Measurements from ENCODE around the gene PATZ1.

The PATZ1 gene

GRCh38 chr22:31295831-31296657, 50.1 kb downstream of the PATZ1 start:
- TF ChIP-seq, protein P1, sequence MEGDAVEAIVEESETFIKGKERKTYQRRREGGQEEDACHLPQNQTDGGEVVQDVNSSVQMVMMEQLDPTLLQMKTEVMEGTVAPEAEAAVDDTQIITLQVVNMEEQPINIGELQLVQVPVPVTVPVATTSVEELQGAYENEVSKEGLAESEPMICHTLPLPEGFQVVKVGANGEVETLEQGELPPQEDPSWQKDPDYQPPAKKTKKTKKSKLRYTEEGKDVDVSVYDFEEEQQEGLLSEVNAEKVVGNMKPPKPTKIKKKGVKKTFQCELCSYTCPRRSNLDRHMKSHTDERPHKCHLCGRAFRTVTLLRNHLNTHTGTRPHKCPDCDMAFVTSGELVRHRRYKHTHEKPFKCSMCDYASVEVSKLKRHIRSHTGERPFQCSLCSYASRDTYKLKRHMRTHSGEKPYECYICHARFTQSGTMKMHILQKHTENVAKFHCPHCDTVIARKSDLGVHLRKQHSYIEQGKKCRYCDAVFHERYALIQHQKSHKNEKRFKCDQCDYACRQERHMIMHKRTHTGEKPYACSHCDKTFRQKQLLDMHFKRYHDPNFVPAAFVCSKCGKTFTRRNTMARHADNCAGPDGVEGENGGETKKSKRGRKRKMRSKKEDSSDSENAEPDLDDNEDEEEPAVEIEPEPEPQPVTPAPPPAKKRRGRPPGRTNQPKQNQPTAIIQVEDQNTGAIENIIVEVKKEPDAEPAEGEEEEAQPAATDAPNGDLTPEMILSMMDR (conservative IDR thresholded peaks at IDR 0.05; ENCODE audit: control insufficient read depth, insufficient read depth, low read depth, low read length), result no peak
- H3K4me3 ChIP-seq (ENCODE audit: control insufficient read depth, low read depth, low read length), result no peak overlapping the region
- DNase-seq (ENCODE audit: low read depth), result peak; percentile 81

- TF ChIP-seq, protein P1 (conservative IDR thresholded peaks at IDR 0.05; ENCODE audit: control insufficient read depth, insufficient read depth, low read depth, low read length), result no peak
- no peak overlapping the region for H3K4me3 ChIP-seq (ENCODE audit: control insufficient read depth, low read depth, low read length)
- no peak for DNase-seq (ENCODE audit: low read depth)
Observed at GRCh38 chr22:31295360-31295759, 50.8 kb downstream of the PATZ1 start.

DNA sequence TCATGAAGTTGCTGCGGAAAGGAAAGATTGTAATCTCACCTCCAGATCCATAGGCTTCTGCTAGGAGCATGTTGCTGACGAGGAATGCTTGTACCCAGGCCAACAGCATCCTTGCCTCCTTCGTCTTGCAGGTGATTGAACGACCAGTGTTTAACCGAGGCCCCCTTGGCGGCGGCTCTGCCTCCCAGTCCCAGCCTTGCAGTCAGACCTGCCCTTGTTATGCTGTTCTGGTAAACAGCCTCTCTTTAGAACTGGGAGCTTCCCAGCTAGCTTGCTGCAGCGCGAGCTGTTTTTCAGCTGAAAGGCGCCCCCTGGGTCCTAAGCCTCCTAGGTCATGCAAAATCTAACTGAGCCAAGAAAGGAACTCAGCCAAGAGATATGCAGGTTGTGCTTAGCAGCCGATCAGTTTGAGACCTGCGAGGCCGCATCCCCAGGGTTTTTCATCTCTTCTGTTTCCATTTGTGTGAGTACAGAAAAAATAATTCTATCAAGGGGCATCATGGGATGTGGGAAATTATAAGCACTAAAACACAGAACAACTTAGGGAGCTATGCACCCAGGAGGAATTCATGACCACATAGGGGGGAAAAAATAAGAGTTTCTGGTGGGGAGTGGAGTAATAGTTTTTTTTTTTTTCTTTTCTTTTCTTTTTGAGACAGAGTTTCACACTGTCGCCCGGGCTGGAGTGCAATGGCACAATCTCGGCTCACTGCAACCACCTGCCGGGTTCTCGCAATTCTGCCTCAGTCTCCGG, 53.7 kb downstream of the PATZ1 start, which contains the start of gene PIK3IP1:
Gene PIK3IP1 (minus strand): TSS at position 253 of the 754 bp plus-strand sequence. CDS start 144 bp downstream, at position 109.
- TF ChIP-seq, protein P1 (conservative IDR thresholded peaks at IDR 0.05; ENCODE audit: control insufficient read depth, insufficient read depth, low read depth, low read length), result peak; percentile 38
- DNase-seq (ENCODE audit: low read depth), result peak; percentile 87
- peak within 1 kb of the TSS; percentile 71 for H3K4me3 ChIP-seq (ENCODE audit: control insufficient read depth, low read depth, low read length)

GRCh38 chr22:31291481-31292235, 54.5 kb downstream of the PATZ1 start:
- TF ChIP-seq, protein P1 (conservative IDR thresholded peaks at IDR 0.05; ENCODE audit: control insufficient read depth, insufficient read depth, low read depth, low read length), result no peak
- peak; percentile 36 for DNase-seq (ENCODE audit: low read depth)

GRCh38 chr22:31290494-31291471, 55.4 kb downstream of the PATZ1 start:
- H3K4me3 ChIP-seq (ENCODE audit: control insufficient read depth, low read depth, low read length), result peak overlapping the region; percentile 71
- peak; percentile 86 for DNase-seq (ENCODE audit: low read depth)
- TF ChIP-seq, protein P1 (conservative IDR thresholded peaks at IDR 0.05; ENCODE audit: control insufficient read depth, insufficient read depth, low read depth, low read length), result no peak

More at GRCh38 chr22:31291481-31292235, 54.5 kb downstream of the PATZ1 start:
- H3K4me3 ChIP-seq (ENCODE audit: control insufficient read depth, low read depth, low read length), result peak overlapping the region; percentile 71
